HepG2 (cell line): ENCODE measurements around the gene SERTAD4. TPM values are rescaled to one million over a fixed set of nuclear protein-coding genes. Genes with fewer than 3 reads are reported as not detected.

Experiments
- GABPB1 ChIP-seq: IDR thresholded peaks from 2 replicates; pipeline ENCODE4 v1.6.1; 2016; ENCODE audit warnings: mild to moderate bottlenecking, missing genetic modification reagents, moderate library complexity, missing compliant biosample characterization
- polyA plus RNA-seq, 8 experiments: library from polyadenylated mRNA; depleted of rRNA in 3 of 8; stranded (reverse) in 7 of 8; unstranded in 1 of 8; fragments of >200 nt; fragmentation: Illumina TruSeq in 4 of 8; extraction: Trizol in 4 of 8; gene quantifications; 2 replicates each; pipeline versions ENCODE4 v1.2.1 to v1.2.3, GENCODE V29; 2011 to 2016; ENCODE audit warnings: low read depth in 4 of 8, missing spikeins in 1 of 8, mixed read lengths in 1 of 8; ENCODE audit not compliant: insufficient read depth in 1 of 8
- total RNA-seq, 5 experiments: library from RNA; depleted of rRNA; stranded (reverse); fragments of >200 nt; fragmentation: Illumina TruSeq; extraction: Trizol; gene quantifications; 2 replicates each; pipeline ENCODE4 v1.2.3, GENCODE V29; 2016; ENCODE audit warnings: low read depth in 1 of 5
- TF ChIP-seq, protein P1 (sequence below): IDR thresholded peaks from 2 replicates; pipeline ENCODE4 v1.6.1; 2016; ENCODE audit warnings: mild to moderate bottlenecking

The SERTAD4 gene
- total and polyA plus RNA-seq, 2 of the 13 experiments (the other 11 are each of a cell fraction or from before 2014, with no cell fraction given), result not detected

DNA sequence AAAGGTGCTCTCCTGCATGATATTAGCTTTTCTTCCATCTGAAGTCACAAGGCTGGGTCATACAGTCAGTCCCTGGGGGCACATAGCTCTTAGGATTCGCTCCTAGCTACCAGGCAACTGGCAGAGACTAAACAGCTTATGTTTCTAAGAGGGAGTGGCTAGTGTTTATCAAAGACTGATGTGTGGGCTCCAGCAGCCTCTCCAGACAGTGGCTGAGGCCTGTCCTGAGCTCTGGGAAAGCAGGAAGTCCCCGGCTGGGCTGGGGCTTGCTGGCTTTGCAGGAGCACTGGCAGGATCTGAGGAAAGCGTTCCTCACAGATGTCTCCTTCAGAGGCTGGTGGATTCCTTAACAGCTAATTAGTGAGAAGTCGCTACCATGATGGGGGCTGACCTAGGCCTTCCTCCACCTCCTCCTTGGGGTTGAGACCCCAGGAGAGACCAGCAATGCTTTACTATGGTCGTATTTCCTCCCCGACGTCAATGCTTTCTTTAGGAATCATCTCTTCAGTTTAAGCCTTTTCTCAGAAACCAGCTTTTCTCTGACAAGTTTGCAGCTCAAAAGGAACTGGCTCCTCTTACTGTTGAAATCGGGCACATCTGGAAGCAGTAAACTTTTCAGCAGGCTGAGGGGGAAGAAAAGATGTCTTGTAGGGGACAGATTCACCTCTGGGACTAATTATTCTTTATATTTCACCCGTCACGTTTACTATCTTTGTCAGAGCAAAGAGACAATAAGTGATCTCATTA, 62.6 kb downstream of the SERTAD4 start (continued):
- TF ChIP-seq GABPB1 (CRISPR knock-in tag), result no peak
- TF ChIP-seq, protein P1, sequence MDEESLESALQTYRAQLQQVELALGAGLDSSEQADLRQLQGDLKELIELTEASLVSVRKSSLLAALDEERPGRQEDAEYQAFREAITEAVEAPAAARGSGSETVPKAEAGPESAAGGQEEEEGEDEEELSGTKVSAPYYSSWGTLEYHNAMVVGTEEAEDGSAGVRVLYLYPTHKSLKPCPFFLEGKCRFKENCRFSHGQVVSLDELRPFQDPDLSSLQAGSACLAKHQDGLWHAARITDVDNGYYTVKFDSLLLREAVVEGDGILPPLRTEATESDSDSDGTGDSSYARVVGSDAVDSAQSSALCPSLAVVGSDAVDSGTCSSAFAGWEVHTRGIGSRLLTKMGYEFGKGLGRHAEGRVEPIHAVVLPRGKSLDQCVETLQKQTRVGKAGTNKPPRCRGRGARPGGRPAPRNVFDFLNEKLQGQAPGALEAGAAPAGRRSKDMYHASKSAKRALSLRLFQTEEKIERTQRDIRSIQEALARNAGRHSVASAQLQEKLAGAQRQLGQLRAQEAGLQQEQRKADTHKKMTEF (CRISPR knock-in tag), result no peak

Other genes starting within 250 kb of the SERTAD4 start
- 2.9 and 4.9 TPM in 2 replicates for gene HHAT, start 96.1 kb downstream of the SERTAD4 start, total RNA-seq (2016; rRNA removed; fragmentation: Illumina TruSeq; extraction: Trizol)
- 2.6 and 3.5 TPM in 2 replicates for gene HHAT, start 96.1 kb downstream of the SERTAD4 start, polyA plus RNA-seq (2011; rRNA removed)